ENCODE measurements around the gene PPM1M.

The PPM1M gene

DNA sequence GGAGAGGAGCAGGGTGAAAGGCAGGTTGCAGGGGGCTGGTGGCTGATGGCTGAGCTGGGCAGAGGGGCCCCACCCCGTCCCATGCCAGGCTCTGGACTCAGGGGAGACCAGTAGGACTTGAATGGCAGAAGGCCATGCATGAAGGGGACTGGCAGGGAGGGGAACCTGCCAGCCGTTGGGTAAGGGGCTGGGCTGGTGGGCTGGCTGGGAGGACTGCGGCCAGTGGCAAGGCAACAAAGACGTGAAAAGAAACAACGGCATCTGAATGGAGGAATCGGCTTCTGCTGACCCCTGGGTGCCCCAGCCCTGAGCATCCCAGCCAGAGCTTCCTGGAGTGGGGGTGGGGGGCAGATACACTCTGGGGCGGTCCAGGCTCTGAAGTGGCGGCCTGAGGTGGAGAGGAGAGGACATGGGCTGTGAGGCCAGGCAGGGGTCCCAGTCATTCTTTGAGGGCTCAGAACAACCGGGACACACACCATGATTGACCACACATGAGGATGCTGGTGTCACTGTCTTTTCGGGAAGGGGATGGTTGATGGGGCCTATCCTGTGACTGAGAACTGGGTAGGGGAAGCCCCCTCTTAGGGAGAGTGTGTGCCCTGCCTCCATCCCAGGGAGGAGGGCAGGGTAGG is 53.8 kb downstream of the PPM1M start:
- no peak for DNase-seq
